ENCODE measurements around the gene CCDC171.

- TF ChIP-seq CTCF (IDR thresholded peaks at IDR 0.05) = no peak
- no peak for TF ChIP-seq ZFX (IDR thresholded peaks at IDR 0.05; ENCODE audit: borderline replicate concordance)
Observed at GRCh38 chr9:15724612-15725011, 171.8 kb downstream of the CCDC171 start.

All from 22Rv1 (cell line).